ENCODE measurements around the gene KRTAP9-4.
"Not testable (repeated sequence)": the region's sequence is repeated elsewhere in the genome, so short reads cannot be mapped to it uniquely, and the experiment has no call there.

KRTAP9-4 gene, protein sequence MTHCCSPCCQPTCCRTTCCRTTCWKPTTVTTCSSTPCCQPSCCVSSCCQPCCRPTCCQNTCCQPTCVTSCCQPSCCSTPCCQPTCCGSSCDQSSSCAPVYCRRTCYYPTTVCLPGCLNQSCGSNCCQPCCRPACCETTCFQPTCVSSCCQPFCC

GRCh38 chr17:41249637-41250240, at the start of gene KRTAP9-4:
Gene KRTAP9-4, plus strand, starts transcription at chr17:41249687. Its CDS starts 34 bp downstream, at chr17:41249721.
- DNase-seq = peak; percentile 65

- DNase-seq = peak; percentile 87
Measured at GRCh38 chr17:41211845-41212466, 37.5 kb upstream of the KRTAP9-4 start.

DNA sequence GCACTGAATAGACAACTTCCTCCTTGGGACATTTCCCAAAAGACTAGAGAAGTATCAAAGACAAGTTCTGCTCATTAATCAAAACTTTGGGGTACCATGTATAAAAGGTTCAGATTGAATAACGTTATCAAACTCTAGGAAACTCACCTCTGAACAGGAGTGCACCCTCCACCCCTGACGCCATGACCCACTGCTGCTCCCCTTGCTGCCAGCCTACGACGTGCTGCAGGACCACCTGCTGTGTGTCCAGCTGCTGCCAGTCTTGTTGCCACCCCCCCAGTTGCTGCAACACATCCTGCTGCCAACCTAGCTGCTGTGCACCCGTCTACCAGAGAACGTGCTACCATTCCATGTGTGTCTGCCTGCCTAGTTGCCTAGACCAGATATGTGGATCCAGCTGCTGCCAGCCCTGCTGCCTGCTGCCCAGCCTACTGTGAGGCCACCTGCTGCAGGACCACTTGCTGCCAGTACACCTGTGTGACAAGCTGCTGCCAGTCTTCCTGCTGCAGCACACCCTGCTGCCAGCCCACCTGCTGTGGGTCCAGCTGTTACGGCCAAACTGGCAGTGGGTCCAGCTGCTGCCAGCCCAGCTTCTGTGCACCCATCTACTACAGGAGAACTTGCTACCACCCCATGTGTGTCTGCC, 36.8 kb upstream of the KRTAP9-4 start:
- peak; percentile 94 for DNase-seq

DNA sequence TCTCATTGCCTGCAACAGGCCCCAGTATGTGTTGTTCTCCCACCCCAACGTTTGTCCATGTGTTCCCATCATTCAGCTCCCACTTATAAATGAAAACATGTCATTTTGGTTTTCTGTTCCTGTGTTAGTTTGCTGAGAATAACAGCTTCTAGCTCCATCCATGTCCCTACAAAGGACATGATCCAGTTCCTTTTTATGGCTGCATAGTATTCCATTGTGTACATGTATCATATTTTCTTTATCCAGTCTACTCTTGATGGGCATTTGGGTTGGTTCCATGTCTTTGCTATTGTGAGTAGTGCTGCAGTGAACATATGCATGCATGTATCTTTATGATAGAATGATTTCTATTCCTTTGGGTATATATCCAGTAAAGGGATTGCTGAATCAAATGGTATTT, 33.8 kb upstream of the KRTAP9-4 start:
- no peak for DNase-seq

- DNase-seq = no peak
Measured at GRCh38 chr17:41223821-41224220, 25.7 kb upstream of the KRTAP9-4 start.

DNA sequence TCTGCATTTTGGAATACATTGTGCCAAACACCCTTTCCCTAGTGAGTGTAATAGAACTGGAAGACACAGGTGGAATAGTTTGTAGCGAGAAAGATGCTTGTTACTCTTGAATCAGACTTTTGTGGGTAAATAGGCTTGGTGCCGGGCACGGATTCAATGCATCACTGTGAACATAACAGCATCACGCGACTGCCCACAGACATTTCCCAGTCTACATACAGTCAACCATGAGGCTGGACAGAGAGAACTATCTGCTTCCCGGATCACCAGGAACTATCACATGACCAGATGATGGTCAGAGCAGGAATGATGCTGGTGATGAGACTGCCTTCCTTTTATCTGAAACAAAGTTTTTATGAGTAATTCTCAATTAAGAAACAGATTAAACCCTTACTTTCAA, 23.4 kb upstream of the KRTAP9-4 start:
- no peak for DNase-seq

GRCh38 chr17:41226598-41227095, 22.8 kb upstream of the KRTAP9-4 start, which contains the start of gene KRTAP9-2:
Gene KRTAP9-2, plus strand, starts transcription at chr17:41226648. Its CDS starts 7 bp downstream, at chr17:41226655.
- not testable (repeated sequence) for DNase-seq

GRCh38 chr17:41230094-41230493, 19.4 kb upstream of the KRTAP9-4 start:
- no peak for DNase-seq

GRCh38 chr17:41231731-41232130, 17.8 kb upstream of the KRTAP9-4 start:
- no peak for DNase-seq

- DNase-seq = peak; percentile 76
Measured at GRCh38 chr17:41232399-41233105, 16.9 kb upstream of the KRTAP9-4 start, which contains the start of gene KRTAP9-3. Gene KRTAP9-3, plus strand, starts transcription at chr17:41232449. Its CDS starts 53 bp downstream, at chr17:41232502.

GRCh38 chr17:41237116-41237515, 12.4 kb upstream of the KRTAP9-4 start:
- not testable (repeated sequence) for DNase-seq

DNA sequence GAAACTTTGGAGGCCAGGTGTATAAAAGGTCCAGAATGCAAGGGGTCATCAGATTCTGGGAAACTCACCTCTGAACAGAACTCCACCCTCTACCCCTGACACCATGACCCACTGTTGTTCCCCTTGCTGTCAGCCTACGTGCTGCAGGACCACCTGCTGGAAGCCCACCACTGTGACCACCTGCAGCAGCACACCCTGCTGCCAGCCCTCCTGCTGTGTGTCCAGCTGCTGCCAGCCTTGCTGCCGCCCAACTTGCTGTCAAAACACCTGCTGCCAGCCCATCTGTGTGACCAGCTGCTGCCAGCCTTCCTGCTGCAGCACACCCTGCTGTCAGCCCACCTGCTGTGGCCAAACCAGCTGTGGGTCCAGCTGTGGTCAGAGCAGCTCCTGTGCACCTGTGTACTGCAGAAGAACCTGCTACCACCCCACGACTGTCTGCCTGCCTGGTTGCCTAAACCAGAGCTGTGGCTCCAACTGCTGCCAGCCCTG, 11.5 kb upstream of the KRTAP9-4 start, which contains the start of gene KRTAP9-8:
Gene KRTAP9-8 (plus strand): TSS at position 51 of the 489 bp plus-strand sequence. CDS start 53 bp downstream, at position 104.
- peak; percentile 42 for DNase-seq

GRCh38 chr17:41246995-41247787, 2.3 kb upstream of the KRTAP9-4 start:
- not testable (repeated sequence) for DNase-seq

GRCh38 chr17:41251261-41251660, 1.8 kb downstream of the KRTAP9-4 start:
- DNase-seq = no peak

- no peak for DNase-seq
Measured at GRCh38 chr17:41254861-41255260, 5.4 kb downstream of the KRTAP9-4 start.

DNA sequence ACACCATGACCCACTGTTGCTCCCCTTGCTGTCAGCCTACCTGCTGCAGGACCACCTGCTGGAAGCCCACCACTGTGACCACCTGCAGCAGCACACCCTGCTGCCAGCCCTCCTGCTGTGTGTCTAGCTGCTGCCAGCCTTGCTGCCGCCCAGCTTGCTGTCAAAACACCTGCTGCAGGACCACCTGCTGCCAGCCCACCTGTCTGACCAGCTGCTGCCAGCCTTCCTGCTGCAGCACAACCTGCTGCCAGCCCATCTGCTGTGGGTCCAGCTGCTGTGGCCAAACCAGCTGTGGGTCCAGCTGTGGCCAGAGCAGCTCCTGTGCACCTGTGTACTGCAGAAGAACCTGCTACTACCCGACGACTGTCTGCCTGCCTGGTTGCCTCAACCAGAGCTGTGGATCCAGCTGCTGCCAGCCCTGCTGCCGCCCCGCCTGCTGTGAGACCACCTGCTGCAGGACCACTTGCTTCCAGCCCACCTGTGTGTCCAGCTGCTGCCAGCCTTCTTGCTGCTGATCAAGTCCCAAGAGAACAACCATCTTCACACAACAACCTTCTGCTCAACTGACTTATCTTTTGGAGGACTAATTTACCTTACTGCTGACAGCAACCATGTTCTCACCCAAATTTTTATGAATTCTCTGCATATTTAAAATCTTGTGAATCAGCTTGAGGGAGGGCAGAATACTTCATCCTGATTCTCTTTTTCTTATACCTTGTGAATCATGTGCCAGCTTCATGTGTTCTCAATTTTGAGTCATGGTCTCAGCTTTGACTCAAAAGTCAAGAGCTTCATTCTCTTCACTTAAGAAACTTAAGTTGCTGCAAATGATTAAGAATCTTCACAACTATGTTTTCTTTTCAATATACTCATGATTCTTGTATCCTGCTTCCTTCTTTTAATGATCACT, 6.1 kb downstream of the KRTAP9-4 start, which contains the start of gene KRTAP9-9:
Gene KRTAP9-9 (plus strand): TSS at position 4 of the 910 bp plus-strand sequence.
- DNase-seq = not testable (repeated sequence)

GRCh38 chr17:41256291-41256685, 6.8 kb downstream of the KRTAP9-4 start:
- DNase-seq = no peak

DNA sequence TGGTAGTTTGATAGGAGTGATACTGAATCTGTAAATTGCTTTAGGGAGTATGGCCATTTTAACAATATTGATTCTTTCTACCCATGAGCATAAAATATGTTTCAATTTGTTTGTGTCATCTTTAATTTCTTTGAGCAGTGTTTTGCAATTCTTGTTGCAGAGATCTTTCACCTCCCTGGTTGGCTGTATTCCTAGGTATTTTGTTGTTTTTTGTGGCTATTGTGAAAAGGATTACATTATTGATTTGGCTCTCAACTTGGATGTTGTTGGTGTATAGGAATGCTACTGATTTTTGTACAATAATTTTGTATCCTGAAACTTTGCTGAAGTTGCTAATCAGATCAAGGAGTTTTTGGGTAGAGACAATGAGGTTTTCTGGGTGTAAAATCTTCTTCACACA, 8.9 kb downstream of the KRTAP9-4 start:
- DNase-seq = no peak

- DNase-seq = no peak
Measured at GRCh38 chr17:41263212-41263611, 13.7 kb downstream of the KRTAP9-4 start.

GRCh38 chr17:41264599-41264998, 15.1 kb downstream of the KRTAP9-4 start:
- no peak for DNase-seq

Data from NCI-H774 (cell line).